Head of caudate nucleus (tissue), 42 donors: Measurements from ENCODE around the gene NDFIP2.

ENCODE experiments used
- DNase-seq, 42 donors: peaks; one replicate each; pipeline versions ENCODE4 v3.0.0 to v3.0.0-alpha.2; 2020 to 2021; ENCODE audit warnings: mixed read lengths in 7 of 42
- intact Hi-C: fragments of 100-400 bp; cut with DNase I; formaldehyde crosslinking; loops from one replicate; pipeline ENCODE4 v1.15.0; 2022

The NDFIP2 gene

DNA sequence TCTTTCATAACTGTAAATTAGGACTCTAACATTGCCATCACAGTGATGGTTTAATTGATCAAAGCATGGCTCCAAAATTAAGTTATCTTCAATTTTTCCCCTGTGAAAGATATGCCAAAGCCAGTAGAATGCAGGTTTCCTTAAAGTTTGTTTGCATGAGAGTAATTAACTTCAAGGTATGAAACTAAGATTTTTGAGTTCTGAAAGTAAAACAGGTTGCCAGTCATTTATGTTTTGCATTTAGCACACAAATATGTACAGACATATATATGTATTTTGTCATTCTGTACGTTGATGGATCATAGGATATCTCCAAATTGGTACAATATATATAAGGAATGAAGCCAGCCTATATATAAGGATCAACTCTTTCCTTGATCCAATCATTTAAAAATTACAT lies 23.6 kb upstream of the NDFIP2 start:
- DNase-seq, result no peak
- intact Hi-C loops, result no loop called here

DNA sequence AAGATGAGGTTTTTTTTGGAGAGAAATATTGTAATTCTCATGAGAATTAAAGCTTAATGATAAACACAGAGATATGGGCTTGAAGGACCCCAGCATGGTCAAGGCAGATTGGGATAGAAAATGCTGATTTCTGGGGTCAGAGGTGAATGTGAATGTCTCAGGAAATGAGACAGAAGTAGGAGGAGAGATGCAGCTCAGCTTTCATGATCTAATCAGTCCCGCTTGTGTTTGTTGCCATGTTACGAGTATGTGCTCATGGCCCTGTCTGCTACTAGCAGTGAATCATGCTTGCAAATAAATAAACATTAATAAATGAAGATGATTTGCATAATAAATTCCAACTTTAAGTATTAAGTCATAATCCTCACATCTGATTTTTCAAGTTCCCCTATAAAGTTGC lies 23.0 kb upstream of the NDFIP2 start:
- DNase-seq, result no peak

DNA sequence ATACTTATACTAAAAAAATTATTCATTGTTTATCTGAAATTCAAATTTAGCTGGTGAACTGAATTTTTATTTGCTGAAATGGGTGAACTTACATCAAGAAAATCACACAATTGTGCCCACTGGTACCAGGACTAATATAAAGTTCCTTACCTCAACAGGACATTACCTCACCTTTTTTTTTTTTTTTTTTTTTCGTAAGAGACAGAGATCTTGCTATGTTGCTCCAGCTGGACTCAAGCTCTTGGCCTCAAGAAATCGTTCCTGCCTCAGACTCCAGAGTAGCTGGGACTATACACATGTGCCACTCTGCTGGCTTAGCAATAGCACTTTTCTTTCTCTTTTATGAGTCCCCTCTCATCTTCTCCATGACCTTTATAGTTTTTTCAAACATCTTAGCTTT lies 22.5 kb upstream of the NDFIP2 start:
- DNase-seq, result no peak
- intact Hi-C loops, result no loop called here

More for the DNA sequence above, 23.0 kb upstream of the NDFIP2 start:
- intact Hi-C loops, result no loop called here

DNA sequence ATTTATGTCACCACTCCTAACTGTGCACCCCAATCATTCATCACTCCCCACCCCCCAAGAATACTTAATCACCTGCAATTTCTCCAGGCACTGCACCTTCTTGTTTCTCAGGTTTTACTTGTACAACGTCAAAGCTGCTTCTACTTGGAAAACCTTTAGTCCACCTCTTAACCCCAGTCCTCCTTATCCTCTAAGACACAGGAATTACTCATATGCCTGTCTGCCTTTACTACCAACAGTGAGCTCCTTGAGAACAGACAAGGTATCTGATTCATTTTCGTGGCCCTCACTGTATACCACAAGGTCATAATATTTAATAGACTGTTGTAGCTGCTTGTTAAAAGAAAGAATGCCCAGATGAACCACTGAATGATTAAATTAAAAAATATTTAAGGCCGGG lies 21.0 kb upstream of the NDFIP2 start:
- intact Hi-C loops, result no loop called here
- no peak for DNase-seq

DNA sequence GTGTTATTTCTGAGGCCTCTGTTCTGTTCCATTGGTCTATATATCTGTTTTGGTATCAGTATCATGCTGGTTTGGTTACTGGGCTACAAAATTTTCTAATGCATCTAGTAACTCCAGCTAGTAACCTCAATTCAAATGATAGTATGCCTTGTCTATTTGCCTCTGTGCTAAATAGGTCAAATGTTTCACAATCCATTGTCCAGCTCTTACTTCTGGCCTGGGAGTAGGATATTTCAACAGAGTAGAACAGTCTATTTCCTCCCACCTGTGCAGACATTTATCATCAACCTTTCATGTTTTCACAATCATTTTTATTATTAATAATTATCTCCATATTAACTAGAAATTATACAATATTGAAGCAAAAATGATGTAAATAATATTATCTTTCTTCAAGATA lies 18.1 kb upstream of the NDFIP2 start:
- intact Hi-C loops, result no loop called here
- no peak for DNase-seq

DNA sequence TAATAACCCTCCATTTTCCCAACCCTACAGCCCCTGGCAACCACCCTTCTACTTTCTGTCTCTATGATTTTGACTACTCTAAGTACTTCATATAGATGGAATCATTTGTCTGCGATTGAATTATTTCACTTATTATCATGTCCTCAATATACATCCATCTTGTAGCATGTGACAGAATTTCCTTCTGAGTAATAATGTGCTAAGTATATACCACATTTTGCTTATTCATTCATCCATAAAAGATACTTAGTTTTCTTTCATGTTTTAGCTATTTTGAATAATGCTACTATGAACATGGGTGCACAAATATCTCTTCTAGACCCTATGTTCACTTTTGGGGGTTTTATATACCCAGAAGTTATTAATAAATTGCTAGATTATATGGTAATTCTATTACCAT lies 17.4 kb upstream of the NDFIP2 start:
- no peak for DNase-seq
- intact Hi-C loops, result no loop called here

DNA sequence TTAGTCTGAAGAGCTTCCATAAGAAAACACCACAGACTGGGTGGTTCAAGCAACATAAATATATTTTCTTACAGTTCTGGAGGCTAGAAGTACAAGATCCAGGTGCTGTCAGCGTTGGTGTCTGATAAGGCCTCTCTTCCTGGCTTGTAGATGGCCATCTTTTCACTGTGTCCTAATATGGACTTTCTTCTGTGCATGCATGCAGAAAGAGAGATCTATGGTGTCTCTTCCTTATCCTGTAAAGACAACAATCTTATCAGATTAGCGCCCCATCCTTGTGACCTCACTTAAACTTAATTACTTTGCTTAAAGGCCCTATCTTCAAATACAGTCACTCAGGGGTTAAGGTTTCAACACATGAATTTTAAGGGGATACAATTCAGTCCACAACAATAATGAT lies 14.1 kb upstream of the NDFIP2 start:
- no peak for DNase-seq
- intact Hi-C loops, result no loop called here

DNA sequence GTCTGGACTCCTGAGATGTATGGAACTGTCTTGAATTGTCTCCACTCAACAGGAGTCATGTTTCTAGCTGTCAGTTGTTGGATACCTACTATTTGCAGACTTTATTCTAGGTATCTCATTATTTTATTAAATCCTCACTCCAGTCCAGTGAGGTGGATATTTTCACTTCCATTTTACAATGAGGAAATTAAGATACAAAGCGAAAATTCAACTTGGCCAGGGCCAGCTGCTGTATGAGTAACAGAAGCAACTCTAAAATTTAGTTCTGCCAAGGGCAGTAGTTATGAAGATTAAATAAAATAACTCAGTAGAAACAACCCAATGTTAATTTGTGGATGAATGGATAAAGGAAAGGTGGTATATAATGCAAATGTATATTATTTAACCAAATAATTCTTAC lies 12.6 kb upstream of the NDFIP2 start:
- DNase-seq, result no peak
- intact Hi-C loops, result no loop called here

DNA sequence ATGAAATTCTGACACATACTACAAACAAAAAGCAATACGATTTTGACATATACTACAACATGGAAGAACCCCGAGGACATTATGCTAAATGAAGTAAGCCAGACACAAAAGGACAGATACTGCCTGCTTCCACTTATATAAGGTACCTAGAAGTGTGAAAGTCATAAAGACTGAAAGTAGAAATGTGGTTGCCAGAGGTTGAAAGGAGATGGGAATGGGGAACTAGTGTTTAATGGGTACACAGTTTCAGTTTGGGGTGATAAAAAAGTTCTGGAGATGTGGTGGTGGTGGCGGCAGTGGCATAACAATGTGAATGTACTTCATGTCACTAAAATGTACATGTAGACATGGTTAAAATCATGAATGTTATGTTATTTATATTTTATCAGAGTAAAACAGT lies 12.1 kb upstream of the NDFIP2 start:
- DNase-seq, result no peak
- intact Hi-C loops, result no loop called here

DNA sequence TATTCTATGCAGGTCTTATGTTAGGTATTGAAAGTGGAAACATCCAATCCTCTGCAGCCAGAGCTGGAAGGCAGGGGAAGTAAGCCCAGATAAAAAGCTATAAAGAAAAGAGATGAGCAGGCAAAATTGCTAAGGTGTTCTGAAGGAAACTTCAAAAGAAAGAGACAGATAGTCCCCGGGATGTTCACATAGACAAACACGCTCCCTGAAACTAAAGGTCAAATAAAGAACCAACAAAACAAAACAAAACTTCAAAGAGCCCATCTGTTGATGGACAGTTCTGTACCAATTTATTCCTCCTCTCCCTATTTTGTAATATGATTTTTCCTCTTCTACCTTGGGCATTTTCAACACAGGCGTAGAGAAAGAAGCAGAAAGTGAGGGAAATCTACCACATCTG lies 11.3 kb upstream of the NDFIP2 start:
- DNase-seq, result no peak
- intact Hi-C loops, result no loop called here

DNA sequence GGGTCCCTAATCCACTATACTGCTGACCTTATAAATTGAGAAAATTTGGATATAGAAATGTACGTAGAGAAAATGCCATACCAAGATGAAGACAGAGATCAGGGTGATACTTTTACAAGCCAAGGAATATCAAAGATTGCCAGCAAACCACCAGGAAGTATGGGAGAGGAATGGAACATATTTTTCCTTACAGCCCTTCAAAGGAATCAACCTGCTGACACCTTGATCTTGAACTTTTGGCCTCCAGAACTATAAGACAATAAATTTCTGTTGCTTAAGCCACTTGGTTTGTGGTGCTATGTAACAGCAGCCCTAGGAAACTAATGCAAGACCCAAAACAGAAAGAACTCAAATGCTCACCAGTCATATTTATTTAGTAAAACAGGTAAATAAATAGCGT lies 10.3 kb upstream of the NDFIP2 start:
- intact Hi-C loops, result no loop called here
- no peak for DNase-seq

DNA sequence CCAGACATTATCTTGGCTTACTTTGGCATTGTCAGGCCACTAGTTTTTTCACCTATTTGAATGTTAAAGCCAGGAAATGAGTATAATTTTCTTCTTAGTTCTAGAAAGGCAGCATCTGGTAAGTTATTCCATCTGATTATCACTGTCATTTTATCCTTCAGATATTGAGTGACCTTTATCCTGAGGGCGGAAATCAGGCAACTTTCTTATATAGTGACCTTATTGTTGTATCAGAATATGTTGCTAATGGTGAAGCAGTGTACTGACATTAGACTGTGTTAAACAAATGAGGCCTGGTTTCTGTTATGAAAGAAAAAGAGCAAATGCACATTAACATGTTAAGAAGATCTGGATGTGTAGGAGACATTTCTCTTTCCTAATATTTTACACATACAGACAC lies 5.4 kb upstream of the NDFIP2 start:
- intact Hi-C loops, result no loop called here
- DNase-seq, result no peak

DNA sequence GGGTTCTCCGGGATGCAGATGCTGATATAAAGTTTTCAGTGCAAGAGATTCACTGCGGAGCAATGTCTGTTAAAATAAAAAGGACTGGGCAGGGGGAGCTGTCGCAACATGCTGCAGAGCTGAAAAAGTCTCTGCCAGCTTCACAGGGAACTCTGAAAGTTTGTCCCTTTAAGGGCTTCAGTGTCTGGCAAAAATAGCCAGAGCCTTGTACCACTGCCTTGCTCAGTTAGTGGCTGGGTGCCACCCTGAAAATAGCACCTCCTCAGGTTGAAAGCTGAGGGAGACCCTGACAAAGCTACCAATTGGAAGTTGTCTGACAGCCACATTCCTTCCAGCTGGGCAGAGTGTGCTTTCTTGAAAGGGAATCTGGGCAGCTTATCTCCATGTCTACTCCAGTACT lies 3.0 kb upstream of the NDFIP2 start:
- peak in 24 of 42 donors; percentile 6 to 67 (median 22) for DNase-seq
- intact Hi-C loops, result no loop called here

DNA sequence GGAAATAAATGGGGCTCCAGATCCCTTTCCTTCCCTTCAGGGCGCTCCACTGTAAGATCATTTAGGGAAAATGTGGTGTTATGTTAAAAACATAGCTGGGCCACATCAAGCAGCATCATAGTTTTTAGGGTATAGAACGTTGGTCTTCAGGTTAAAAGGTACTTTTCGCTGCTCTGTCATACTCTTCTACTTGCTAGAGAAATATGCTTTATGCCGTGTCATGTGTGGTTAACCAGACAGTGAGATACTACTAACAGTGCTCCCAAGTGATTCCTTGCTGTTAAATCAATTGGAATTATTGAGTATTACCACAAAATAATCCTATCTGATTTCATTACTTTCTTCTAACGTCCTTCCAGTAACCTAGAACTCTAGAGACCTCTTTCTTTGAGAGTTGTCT lies 1.1 kb upstream of the NDFIP2 start:
- no peak for DNase-seq
- intact Hi-C loops, result loop anchor here (5.0 kb wide), 2 partner anchors 52 to 68 kb away; no protein-coding TSS in a partner anchor

DNA sequence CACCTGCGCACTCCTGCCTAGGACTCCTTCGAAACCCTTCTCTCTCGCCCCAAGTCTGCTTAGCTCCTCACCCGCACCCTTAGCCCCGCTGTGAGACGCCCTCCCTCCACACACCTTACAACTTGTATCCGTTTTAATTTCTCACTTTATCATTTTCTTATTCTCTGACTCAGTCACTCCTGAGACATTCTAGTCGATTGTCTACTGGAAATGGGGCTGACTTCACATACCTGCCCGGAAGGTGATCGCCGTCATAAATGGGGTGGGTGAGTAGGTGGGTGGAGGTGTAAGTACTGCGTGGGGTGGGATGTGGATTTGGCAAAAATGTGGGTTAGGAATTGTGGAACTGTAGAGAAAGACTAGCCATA lies 714 bp downstream of the NDFIP2 start:
- intact Hi-C loops, result loop anchor here (5.0 kb wide), 2 partner anchors 51 to 69 kb away; no protein-coding TSS in a partner anchor
- DNase-seq, result peak in 6 of 42 donors; percentile 15 to 45 (median 20)

DNA sequence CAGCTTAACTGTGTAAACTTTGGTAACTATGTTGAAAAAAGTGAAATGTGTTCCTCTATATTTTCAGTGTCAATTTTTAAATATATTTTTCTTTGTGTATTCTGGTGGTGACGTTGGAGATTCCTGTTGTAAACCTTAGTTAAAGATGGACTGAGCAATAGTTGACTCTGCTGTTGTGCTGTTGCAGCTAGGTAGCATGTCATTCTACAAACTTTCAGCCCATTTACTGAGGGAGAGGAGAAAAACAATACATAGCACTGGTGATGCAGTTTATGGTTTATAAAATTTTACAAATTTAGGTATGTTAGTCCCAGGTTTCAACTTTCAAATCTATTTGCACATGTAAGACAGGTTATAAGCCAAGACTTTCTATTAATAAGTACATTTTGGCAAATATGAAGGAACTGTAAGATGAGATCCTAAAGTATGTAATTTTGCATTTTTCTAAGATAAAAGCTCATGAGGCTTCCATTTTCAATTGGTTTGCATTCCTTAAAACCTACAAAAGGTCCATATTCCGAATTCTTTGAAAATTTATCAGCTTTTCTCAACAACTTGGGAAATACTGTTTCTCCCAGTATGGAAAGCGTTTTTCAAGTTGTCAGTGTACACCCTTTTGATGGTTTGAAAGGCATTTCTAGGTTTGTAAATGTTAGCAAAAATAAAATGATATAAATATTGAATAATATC lies 1.5 kb downstream of the NDFIP2 start:
- no peak for DNase-seq
- intact Hi-C loops, result loop anchor here (5.0 kb wide), 2 partner anchors 50 to 70 kb away; no protein-coding TSS in a partner anchor

DNA sequence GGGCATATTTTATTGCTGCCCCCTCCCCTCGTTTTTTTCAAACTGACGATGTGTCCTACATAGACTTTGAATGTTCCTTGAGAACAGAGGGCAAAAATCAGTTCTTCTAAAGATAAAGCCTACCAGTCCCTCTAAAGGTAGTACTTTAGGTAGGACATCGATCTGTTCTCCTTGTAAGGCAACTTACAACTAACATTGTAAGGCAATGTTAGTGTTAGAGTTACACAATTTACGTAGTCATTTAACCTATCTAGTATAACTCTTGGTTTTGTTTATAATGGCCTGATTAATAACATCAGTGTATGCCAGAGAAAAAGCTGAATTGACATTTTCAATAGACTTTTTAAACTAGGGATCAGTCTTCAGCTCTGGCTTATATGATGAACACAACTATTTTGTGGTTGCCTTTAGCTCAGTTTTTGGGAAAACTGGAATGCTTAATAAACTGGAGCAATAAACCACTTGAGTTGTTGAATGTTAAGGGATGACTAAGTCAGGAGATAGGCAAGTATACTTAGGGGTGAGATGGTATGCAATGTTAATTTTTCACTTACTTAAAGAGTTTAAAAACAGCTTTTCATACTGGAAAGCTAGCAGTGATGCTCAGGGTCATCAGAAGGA lies 2.2 kb downstream of the NDFIP2 start:
- intact Hi-C loops, result loop anchor here (5.0 kb wide), 2 partner anchors 49 to 71 kb away; no protein-coding TSS in a partner anchor
- no peak for DNase-seq

DNA sequence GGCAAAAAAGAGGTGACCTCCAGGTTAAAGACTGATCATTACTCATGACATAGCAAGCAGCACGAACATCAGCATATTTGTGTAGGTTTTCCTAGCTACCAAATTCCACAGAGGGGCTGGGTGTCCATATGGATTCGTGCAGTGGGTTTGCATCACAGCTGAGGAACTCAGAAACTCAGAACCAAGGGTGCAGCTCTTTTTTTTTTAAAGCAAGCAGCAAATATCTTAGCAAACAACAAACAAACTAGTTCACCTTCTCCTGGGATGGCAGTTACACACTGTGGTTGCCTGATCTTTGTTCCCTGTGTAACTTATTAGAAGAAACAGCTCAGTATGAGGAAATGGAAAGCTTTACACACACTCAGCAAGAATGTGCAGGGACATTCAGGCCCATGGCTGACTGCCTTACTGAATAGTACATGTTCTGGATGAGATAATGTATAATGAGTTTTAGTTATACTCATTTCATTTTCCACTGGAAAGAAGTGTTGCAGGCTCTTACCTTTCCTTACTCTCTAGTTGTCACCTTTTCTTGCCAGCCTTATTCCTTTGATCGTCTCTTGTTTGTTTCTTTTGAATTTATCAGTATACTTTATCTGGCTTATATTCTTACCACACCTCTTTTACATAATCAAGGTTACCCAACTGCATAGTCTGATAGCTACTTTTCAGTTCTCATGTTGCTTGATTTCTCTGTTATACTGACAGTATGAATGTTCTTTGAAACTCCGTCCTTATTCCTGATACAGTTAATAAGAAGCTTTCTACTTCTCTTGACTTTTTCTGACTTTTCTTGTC lies 4.3 kb downstream of the NDFIP2 start:
- no peak for DNase-seq
- intact Hi-C loops, result no loop called here

DNA sequence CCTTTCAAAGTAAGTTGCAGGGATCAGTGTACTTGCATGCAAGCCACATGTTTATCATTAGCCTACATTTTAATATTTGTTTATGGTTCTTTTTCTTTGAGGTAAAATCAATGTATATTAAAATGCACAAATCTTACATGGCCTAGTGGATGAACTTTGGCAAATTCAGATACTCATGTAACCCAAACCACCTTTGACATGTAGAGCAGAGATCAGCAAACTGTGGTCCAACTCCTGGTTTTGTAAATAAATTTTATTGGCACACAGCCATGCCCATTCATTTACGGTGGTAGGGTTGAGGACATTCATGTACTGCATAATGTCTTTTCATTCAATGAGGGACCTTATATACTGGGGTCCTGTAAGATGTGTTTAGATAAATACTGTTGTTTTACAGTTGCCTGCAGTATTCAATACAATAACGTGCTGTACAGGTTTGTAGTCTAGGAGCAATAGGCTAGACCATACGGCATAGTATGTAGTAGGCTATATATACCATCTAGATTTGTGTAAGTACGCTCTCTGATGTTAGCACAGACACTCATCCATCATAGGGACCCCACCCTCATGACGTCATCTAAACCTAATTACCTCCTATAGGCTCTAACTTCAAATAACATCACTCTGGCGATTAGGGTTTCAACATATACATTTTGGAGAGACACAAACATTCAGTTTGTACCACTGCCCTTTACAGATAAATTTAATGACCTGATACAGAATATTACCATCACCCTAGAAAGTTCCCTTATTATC lies 5.7 kb downstream of the NDFIP2 start:
- no peak for DNase-seq
- intact Hi-C loops, result no loop called here

DNA sequence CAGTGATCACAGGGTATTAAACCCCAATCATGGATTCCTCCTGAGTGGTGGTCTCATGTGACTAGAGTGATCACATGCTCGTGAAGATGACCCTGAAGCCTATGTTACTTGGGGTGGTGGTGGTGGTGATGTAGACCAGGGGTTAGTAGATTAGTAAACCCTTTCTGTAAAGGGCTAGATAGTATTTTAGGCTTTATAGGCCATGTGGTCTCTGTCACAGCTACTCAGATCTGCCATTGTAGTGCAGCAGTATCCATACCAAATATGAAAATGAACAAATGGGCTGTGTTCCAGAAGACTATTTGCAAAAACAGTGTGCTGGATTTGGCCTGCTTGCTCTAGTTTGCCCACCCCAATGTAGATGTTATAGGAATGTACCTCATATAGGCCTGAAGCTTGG lies 9.4 kb downstream of the NDFIP2 start:
- intact Hi-C loops, result no loop called here
- no peak for DNase-seq
